CD4-positive, alpha-beta T cell (primary cell): ENCODE data around the gene VAMP3. TPM values are rescaled to one million over a fixed set of nuclear protein-coding genes. Genes with fewer than 3 reads are reported as not detected.
A peak's percentile ranks its signal among the peaks of the same experiment; 100 is the strongest.

Source experiments
- ATAC-seq: fragments of 200-7000 bp; cut with Tn5 transposase; one replicate; pipeline ENCODE4 v1.10.0; 2022; ENCODE audit warnings: mild to moderate bottlenecking; ENCODE audit not compliant: poor library complexity
- CTCF ChIA-PET: fragments of 350-600 bp; sonication (Branson Sonifier 250); formaldehyde crosslinking; loops from one replicate; lab custom pipeline; 2021; ENCODE audit warnings: antibody characterized with exemption, inconsistent platforms; lab: Charles Lee
- POLR2A ChIA-PET: fragments of 350-600 bp; sonication (Branson Sonifier 250); formaldehyde crosslinking; loops from one replicate; lab custom pipeline; 2021; ENCODE audit warnings: antibody characterized with exemption, inconsistent platforms; lab: Charles Lee
- DNase-seq, 14 experiments: peaks; one replicate each; pipeline ENCODE4 v3.0.0-alpha.2; 2013 to 2020; ENCODE audit warnings: mixed read lengths in 2 of 14
- H3K27ac ChIP-seq, 2 donors: one replicate each; pipeline versions ENCODE4 v1.5.1 to v1.7.0; 2013; ENCODE audit warnings: low read length in 2 of 2, low read depth in 1 of 2, mild to moderate bottlenecking in 1 of 2
- H3K27me3 ChIP-seq, 2 experiments: 1 replicate in 1 of 2; 2 replicates in 1 of 2; pipeline versions ENCODE4 v1.6.1 to v1.7.0; 2013; ENCODE audit warnings: low read length in 2 of 2, control low read depth in 1 of 2, mild to moderate bottlenecking in 1 of 2, moderate library complexity in 1 of 2; ENCODE audit not compliant: insufficient read depth in 2 of 2, control insufficient read depth in 1 of 2
- H3K36me3 ChIP-seq: one replicate; pipeline ENCODE4 v1.6.1; 2013; ENCODE audit warnings: low read length, control low read depth; ENCODE audit not compliant: insufficient read depth
- H3K4me1 ChIP-seq: one replicate; pipeline ENCODE4 v1.6.1; 2013; ENCODE audit warnings: low read length, control low read depth; ENCODE audit not compliant: insufficient read depth
- H3K4me3 ChIP-seq: one replicate; pipeline ENCODE4 v1.5.1; 2013; ENCODE audit warnings: mild to moderate bottlenecking, low read length, moderate library complexity
- H3K9me3 ChIP-seq, 2 experiments: 1 replicate in 1 of 2; 2 replicates in 1 of 2; pipeline versions ENCODE4 v1.6.1 to v1.7.0; 2013; ENCODE audit warnings: low read length in 2 of 2, mild to moderate bottlenecking in 2 of 2, control low read depth in 1 of 2, moderate library complexity in 1 of 2; ENCODE audit not compliant: control insufficient read depth in 1 of 2, insufficient read depth in 1 of 2
- H3K27ac Mint-ChIP-seq: one replicate; pipeline ENCODE4 v1.8.0; 2020; ENCODE audit warnings: mixed read lengths
- H3K27me3 Mint-ChIP-seq: one replicate; pipeline ENCODE4 v1.8.0; 2021; ENCODE audit warnings: mixed read lengths
- H3K36me3 Mint-ChIP-seq: one replicate; pipeline ENCODE4 v1.8.0; 2021; ENCODE audit warnings: low read depth, mixed read lengths
- H3K4me1 Mint-ChIP-seq: one replicate; pipeline ENCODE4 v1.8.0; 2021; ENCODE audit warnings: low read depth, mixed read lengths
- H3K4me3 Mint-ChIP-seq: one replicate; pipeline ENCODE4 v1.8.0; 2020; ENCODE audit warnings: mild to moderate bottlenecking, mixed read lengths
- H3K9me3 Mint-ChIP-seq: one replicate; pipeline ENCODE4 v1.8.0; 2020; ENCODE audit warnings: mixed read lengths
- intact Hi-C, 2 experiments: fragments of 100-400 bp; cut with DNase I in 1 of 2; cut with micrococcal nuclease in 1 of 2; formaldehyde crosslinking; loops; one replicate each; pipeline versions ENCODE4 v1.15.1 to v1.9.0; 2023 to 2025; cut with DNase I, micrococcal nuclease
- total RNA-seq, 174 experiments: library from RNA in 2 of 174; stranded (reverse) in 2 of 174; gene quantifications; one replicate each; pipeline ENCODE4 v1.2.3 and lab custom pipeline; 2021 to 2026
- TF ChIP-seq, protein P1 (sequence below): fragments of 200-600 bp; IDR thresholded peaks from one replicate; pipeline ENCODE4 v1.8.0; 2022; ENCODE audit warnings: antibody characterized with exemption, mild to moderate bottlenecking

VAMP3 gene
- total RNA-seq, 2 experiments from 2014 or later: 76.9 to 87.7 TPM

DNA sequence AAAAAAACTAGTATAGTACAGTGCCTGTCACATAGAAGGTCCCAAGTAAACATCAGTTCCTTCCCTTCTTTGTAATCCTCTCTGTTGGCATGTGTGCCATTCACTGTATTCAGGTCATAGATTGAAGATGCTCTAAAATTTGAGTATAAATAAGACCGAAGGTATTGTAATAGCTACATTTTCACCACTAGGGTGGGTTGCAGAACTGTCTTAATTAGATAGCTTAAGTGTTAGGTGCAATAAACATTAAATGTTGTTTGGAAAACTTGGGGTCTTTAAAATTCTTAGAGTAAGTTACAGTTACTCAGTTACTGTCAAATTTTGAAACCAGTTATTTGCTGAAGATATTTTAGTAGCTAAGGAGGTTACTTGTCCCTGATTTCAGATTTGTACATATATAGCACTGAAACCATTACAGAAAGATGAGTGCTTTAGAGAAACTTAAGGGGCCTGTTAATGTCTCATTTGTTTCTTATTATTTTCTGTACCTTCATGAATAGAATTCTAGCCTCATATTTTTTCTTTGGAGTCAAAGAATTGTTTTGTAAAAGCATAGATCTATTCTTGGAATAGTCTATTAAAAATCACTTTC lies 37.3 kb downstream of the VAMP3 start:
- intact Hi-C loops: loop anchor here in 1 of 2 experiments (5.0 kb wide), 1 partner anchor 94 kb away; no protein-coding TSS in a partner anchor
- Histone ChIP-seq H3K4me1 (no peaks in the 10 kb centered on the region), H3K36me3 (peaks cover 23% of the 10 kb centered on the region), H3K4me3 (no peak overlapping the region), H3K27ac (no peak overlapping the region), H3K27me3 (no peaks in the 10 kb centered on the region), H3K9me3 (peaks cover 0 to 5% of the 10 kb centered on the region in 2 experiments)
- ATAC-seq (no peak), DNase-seq (peak in 3 of 14 experiments; percentile 35 to 43 (median 41))
- H3K27me3 Mint-ChIP-seq: no peaks in the 10 kb centered on the region
- no peaks in the 10 kb centered on the region for H3K4me1 Mint-ChIP-seq
- H3K9me3 Mint-ChIP-seq: peaks cover 5% of the 10 kb centered on the region
- CTCF ChIA-PET: interaction anchor here (1.0 kb wide), 2 partner anchors 13 to 56 kb away, joined by 3 read pairs; no protein-coding TSS in a partner anchor
- TF ChIP-seq, protein P1, sequence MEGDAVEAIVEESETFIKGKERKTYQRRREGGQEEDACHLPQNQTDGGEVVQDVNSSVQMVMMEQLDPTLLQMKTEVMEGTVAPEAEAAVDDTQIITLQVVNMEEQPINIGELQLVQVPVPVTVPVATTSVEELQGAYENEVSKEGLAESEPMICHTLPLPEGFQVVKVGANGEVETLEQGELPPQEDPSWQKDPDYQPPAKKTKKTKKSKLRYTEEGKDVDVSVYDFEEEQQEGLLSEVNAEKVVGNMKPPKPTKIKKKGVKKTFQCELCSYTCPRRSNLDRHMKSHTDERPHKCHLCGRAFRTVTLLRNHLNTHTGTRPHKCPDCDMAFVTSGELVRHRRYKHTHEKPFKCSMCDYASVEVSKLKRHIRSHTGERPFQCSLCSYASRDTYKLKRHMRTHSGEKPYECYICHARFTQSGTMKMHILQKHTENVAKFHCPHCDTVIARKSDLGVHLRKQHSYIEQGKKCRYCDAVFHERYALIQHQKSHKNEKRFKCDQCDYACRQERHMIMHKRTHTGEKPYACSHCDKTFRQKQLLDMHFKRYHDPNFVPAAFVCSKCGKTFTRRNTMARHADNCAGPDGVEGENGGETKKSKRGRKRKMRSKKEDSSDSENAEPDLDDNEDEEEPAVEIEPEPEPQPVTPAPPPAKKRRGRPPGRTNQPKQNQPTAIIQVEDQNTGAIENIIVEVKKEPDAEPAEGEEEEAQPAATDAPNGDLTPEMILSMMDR: peak; percentile 58
- H3K36me3 Mint-ChIP-seq: peaks cover 75% of the 10 kb centered on the region
- no peak overlapping the region for H3K27ac Mint-ChIP-seq
- POLR2A ChIA-PET: no interaction called here
- no peak overlapping the region for H3K4me3 Mint-ChIP-seq

GRCh38 chr1:7809742-7810141 lies 38.6 kb downstream of the VAMP3 start:
- no peak overlapping the region for H3K27ac Mint-ChIP-seq
- CTCF ChIA-PET: no interaction called here
- DNase-seq: no peak
- H3K4me1 Mint-ChIP-seq: no peaks in the 10 kb centered on the region
- H3K4me3 ChIP-seq: no peak overlapping the region
- intact Hi-C loops: loop anchor here in 1 of 2 experiments (5.0 kb wide), 1 partner anchor 93 kb away; no protein-coding TSS in a partner anchor
- peaks cover 0 to 14% of the 10 kb centered on the region in 2 experiments for H3K9me3 ChIP-seq
- TF ChIP-seq, protein P1: no peak
- H3K27me3 ChIP-seq: no peaks in the 10 kb centered on the region
- peaks cover 9% of the 10 kb centered on the region for H3K9me3 Mint-ChIP-seq
- H3K27me3 Mint-ChIP-seq: no peaks in the 10 kb centered on the region
- no peak for ATAC-seq
- peaks cover 75% of the 10 kb centered on the region for H3K36me3 Mint-ChIP-seq
- peaks cover 23% of the 10 kb centered on the region for H3K36me3 ChIP-seq
- no peak overlapping the region for H3K27ac ChIP-seq
- no peak overlapping the region for H3K4me3 Mint-ChIP-seq
- no peaks in the 10 kb centered on the region for H3K4me1 ChIP-seq
- POLR2A ChIA-PET: no interaction called here

DNA sequence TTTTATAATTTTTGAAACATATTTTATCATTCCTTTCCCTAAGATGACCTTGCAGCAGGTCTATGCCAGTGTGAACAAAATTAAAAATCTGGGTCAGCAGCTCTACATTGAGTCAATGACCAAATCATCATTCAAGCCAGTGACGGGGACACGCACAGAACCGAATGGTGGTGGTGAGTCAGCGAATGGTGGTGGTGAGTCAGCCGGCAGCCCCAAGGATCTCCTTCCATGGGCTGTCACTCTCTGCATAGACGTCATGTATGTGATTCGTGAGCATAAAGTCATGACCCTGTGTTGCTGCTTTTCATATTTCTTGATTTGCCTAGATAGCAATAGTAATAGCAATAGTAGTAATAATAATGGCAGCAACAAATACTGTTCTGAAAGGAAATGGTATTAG lies 39.3 kb downstream of the VAMP3 start:
- H3K27me3 ChIP-seq: no peaks in the 10 kb centered on the region
- TF ChIP-seq, protein P1: no peak
- H3K27ac Mint-ChIP-seq: no peak overlapping the region
- no peaks in the 10 kb centered on the region for H3K4me1 Mint-ChIP-seq
- CTCF ChIA-PET: interaction anchor here (0.9 kb wide), 1 partner anchor 10 kb away, joined by 3 read pairs; no protein-coding TSS in a partner anchor
- H3K9me3 ChIP-seq: peaks cover 0 to 14% of the 10 kb centered on the region in 2 experiments
- no peaks in the 10 kb centered on the region for H3K27me3 Mint-ChIP-seq
- H3K4me3 ChIP-seq: no peak overlapping the region
- H3K4me3 Mint-ChIP-seq: no peak overlapping the region
- H3K27ac ChIP-seq: no peak overlapping the region
- H3K36me3 Mint-ChIP-seq: peaks cover 74% of the 10 kb centered on the region
- peaks cover 20% of the 10 kb centered on the region for H3K36me3 ChIP-seq
- H3K9me3 Mint-ChIP-seq: peaks cover 11% of the 10 kb centered on the region
- intact Hi-C loops: no loop called here
- no peaks in the 10 kb centered on the region for H3K4me1 ChIP-seq
- no peak for ATAC-seq
- peak in 2 of 14 experiments; percentile 19 to 54 for DNase-seq
- POLR2A ChIA-PET: no interaction called here
